AG09319 (cell line): ENCODE data around the gene NHEJ1.

Source experiments
- DNase-seq: peaks from one replicate; pipeline ENCODE4 v3.0.0-alpha.2; 2010; ENCODE audit warnings: low read depth; ENCODE audit errors: extremely low read depth
- CTCF ChIP-seq: IDR thresholded peaks from 2 replicates; pipeline ENCODE4 v1.5.1; 2011; ENCODE audit warnings: low read depth, mild to moderate bottlenecking, inconsistent platforms, low read length, moderate library complexity

NHEJ1 gene

GRCh38 chr2:219058541-219059374 is 101.9 kb downstream of the NHEJ1 start:
- TF ChIP-seq CTCF = no peak
- no peak for DNase-seq

DNA sequence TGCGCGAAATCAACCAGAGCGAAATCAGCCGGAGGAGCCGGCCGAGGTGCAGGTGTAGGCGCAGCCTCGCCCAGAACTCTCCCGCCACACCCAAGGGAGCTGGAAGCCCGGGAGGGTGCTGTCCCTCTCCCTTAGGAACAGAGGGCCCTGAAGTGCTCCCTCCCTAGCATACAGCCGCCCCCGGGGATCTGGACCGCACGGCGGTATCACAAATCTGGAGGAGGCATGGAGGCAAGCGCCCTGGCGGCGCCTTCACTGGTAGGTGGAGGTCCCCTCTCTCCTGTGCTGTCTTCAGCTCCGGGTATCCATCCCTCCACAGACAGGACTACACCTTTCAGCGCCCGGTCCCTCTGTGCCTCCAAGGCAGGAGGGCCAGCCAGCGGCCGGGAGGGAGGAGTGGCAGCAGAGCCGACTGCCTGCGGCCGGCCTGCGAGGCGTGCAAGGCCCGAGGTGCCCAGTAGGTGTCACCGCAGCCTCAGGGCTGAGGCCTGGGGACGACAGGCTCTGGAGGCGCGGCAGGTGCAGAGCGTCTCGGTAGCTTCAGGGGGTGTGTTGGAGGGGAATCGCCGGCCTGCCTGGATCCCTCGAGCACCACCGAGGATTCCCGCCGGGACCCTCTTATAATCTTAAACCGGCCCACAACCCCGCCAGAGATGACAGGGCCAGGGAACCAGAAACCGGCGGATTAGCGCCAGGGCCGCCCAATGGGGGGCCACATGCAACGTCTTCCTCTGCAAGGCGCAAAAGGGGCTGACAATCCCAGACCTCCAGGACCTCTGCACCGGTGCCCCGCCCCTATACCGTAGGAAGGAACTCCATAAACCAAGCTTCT is 102.7 kb downstream of the NHEJ1 start:
- peak; percentile 19 for DNase-seq
- TF ChIP-seq CTCF = peak; percentile 81

- TF ChIP-seq CTCF = no peak
- no peak for DNase-seq
These were observed 103.5 kb downstream of the NHEJ1 start for GRCh38 chr2:219056896-219057708.

GRCh38 chr2:219056176-219056895 is 104.3 kb downstream of the NHEJ1 start:
- no peak for TF ChIP-seq CTCF
- no peak for DNase-seq

DNA sequence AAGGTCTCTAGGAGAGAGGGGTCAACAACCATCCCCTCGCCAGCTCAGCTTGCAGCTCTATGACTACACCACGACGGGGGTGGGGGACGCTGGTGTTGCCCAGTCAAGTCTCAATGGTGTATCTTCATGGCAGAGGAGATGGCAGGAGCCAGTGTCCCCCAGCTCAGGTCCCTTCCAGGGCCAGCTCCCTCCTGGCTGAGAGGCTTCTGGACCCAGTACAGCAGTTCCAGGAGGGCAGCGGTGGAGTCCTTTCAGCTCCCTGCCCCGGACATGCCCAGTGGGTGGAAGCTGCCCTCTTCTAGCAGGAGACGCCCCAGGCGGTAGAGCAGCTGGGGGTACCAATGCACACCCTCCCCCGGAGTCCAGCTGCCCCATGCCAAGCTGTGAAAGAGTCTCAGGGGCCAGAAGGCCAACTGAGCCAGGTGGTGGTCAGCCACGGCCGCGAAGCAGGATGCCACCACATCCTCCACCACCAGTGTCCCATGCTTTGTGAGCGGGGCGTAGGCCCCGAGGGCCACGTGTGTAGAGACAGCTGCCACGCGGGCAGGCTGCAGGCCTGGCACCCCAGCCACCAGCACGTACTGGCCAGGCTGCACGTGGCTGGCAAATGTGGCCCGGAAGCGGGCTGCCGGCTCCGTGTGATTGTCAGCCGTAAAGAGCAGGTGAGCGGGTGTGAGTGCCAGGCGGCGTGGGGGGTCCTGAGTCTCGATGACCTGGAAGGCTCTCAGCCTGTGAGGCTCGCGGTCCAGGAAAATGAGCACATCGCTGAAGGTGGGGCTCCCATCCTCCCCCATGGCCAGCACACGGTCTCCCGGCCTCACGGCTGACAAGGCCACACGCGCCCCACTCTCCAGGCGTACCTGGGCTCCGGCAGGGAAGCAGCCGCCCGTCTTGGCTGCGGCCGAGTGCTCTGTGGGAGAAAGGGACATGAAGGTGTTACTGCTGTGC is 105.4 kb downstream of the NHEJ1 start:
- TF ChIP-seq CTCF = no peak
- no peak for DNase-seq

DNA sequence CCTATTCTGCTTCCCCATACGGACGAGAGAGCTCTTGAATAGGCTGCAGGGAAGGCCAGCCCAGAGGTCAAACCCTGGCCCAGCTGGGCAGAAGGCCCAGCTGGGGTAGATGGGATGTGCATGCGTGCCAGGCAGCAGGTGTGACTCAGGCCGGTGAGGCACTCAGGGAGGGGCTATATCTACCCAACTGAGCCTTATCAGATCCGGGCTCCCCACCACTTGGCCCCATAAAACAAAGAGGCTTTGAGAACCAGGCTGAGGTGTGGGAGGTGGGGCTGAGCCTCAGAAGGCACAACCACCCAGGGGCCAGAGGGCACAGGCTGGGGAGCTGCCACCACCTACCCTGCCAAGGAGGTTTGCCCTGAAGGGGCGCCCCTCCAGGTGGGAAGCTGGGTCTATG is 111.3 kb downstream of the NHEJ1 start:
- no peak for TF ChIP-seq CTCF
- no peak for DNase-seq
